Gastrocnemius medialis (tissue), 4 donors: Measurements from ENCODE around the gene ARMC2.

ENCODE experiments used
- POLR2A ChIP-seq, 2 donors: fragments of 450-650 bp; IDR thresholded peaks; one replicate each; pipeline ENCODE4 v1.6.1; 2017; ENCODE audit warnings: antibody characterized with exemption in 2 of 2, mild to moderate bottlenecking in 2 of 2, moderate library complexity in 2 of 2
- TF ChIP-seq, protein P1 (sequence below), 5 experiments: fragments of 450-650 bp in 3 of 5; fragments of 200-600 bp in 2 of 5; sonication (generic) in 2 of 5; IDR thresholded peaks in 4 of 5; conservative IDR thresholded peaks in 1 of 5; 1 replicate in 4 of 5; 2 replicates in 1 of 5; pipeline ENCODE4 v1.5.1; 2016 to 2019; ENCODE audit warnings: antibody characterized with exemption in 5 of 5, mild to moderate bottlenecking in 3 of 5, moderate library complexity in 3 of 5

DNA sequence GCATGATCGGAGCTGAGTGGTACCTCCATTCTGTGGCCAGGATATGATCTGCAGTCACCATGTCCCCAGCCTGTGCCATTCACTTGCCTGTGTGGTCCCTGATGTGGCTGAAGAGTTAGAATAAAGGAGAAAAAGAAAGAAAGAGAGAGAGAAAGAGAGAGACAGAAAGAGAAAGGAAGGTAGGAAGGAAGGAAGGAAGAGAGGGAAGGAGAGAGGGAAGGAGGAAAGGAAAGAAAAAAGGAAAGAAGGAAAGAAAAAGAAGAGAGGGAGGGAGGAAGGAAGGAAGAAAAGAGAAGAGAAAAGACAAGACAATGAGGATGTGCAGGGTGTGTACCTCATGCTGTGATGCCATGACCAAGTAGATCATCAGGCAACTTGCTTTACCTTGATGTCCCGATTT lies 22.1 kb downstream of the ARMC2 start:
- TF ChIP-seq, protein P1, sequence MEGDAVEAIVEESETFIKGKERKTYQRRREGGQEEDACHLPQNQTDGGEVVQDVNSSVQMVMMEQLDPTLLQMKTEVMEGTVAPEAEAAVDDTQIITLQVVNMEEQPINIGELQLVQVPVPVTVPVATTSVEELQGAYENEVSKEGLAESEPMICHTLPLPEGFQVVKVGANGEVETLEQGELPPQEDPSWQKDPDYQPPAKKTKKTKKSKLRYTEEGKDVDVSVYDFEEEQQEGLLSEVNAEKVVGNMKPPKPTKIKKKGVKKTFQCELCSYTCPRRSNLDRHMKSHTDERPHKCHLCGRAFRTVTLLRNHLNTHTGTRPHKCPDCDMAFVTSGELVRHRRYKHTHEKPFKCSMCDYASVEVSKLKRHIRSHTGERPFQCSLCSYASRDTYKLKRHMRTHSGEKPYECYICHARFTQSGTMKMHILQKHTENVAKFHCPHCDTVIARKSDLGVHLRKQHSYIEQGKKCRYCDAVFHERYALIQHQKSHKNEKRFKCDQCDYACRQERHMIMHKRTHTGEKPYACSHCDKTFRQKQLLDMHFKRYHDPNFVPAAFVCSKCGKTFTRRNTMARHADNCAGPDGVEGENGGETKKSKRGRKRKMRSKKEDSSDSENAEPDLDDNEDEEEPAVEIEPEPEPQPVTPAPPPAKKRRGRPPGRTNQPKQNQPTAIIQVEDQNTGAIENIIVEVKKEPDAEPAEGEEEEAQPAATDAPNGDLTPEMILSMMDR (IDR thresholded peaks at IDR 0.05 in 4 of 5, conservative IDR thresholded peaks at IDR 0.05 in 1 of 5) = no peak
- TF ChIP-seq POLR2A (IDR thresholded peaks at IDR 0.05) = no peak
